DND-41 (cell line): ENCODE results near the gene SYNE1.

ENCODE experiments used
- ATAC-seq: fragments of 200-7000 bp; cut with Tn5 transposase; 3 replicates; pipeline ENCODE4 v1.9.1; 2021; ENCODE audit warnings: low read depth; ENCODE audit not compliant: insufficient read depth
- DNase-seq: peaks from one replicate; pipeline ENCODE4 v3.0.0-alpha.2; 2020
- H2AFZ ChIP-seq: 2 replicates; pipeline ENCODE4 v1.6.0; 2012; ENCODE audit warnings: low read depth, low read length
- H3K27ac ChIP-seq: 2 replicates; pipeline ENCODE4 v1.5.1; 2012; ENCODE audit warnings: low read length, inconsistent platforms
- H3K27me3 ChIP-seq: fragments of 200-600 bp; sonication (generic); 2 replicates; pipeline ENCODE4 v1.6.0; 2012; ENCODE audit warnings: low read length, mild to moderate bottlenecking, inconsistent platforms; ENCODE audit not compliant: insufficient read depth, poor library complexity
- H3K36me3 ChIP-seq: 2 replicates; pipeline ENCODE4 v1.5.1; 2012; ENCODE audit warnings: low read length, inconsistent platforms; ENCODE audit not compliant: insufficient read depth
- H3K4me1 ChIP-seq: 2 replicates; pipeline ENCODE4 v1.5.1; 2012; ENCODE audit warnings: mild to moderate bottlenecking, low read length; ENCODE audit not compliant: insufficient read depth
- H3K4me2 ChIP-seq: 2 replicates; pipeline ENCODE4 v1.6.0; 2012; ENCODE audit warnings: mild to moderate bottlenecking, moderate library complexity, low read length, inconsistent platforms; ENCODE audit not compliant: insufficient read depth
- H3K4me3 ChIP-seq, 2 experiments: fragments of 200-600 bp in 1 of 2; shearing (Covaris generic) in 1 of 2; 2 replicates each; pipeline ENCODE4 v1.5.1; 2012 to 2016; ENCODE audit warnings: inconsistent platforms in 2 of 2, low read length in 2 of 2, mild to moderate bottlenecking in 2 of 2, low read depth in 1 of 2, moderate library complexity in 1 of 2
- H3K79me2 ChIP-seq: 2 replicates; pipeline ENCODE4 v1.6.0; 2012; ENCODE audit warnings: low read length, inconsistent platforms; ENCODE audit not compliant: insufficient read depth
- H3K9ac ChIP-seq: 2 replicates; pipeline ENCODE4 v1.6.0; 2012; ENCODE audit warnings: low read depth, mild to moderate bottlenecking, inconsistent platforms, low read length, moderate library complexity
- H3K9me3 ChIP-seq: 2 replicates; pipeline ENCODE4 v1.5.1; 2012; ENCODE audit warnings: low read length, moderate library complexity, mild to moderate bottlenecking, inconsistent platforms; ENCODE audit not compliant: insufficient read depth, severe bottlenecking
- H4K20me1 ChIP-seq: 2 replicates; pipeline ENCODE4 v1.6.0; 2012; ENCODE audit warnings: low read length; ENCODE audit not compliant: insufficient read depth
- EZH2 ChIP-seq: IDR thresholded peaks from 3 replicates; pipeline ENCODE4 v1.6.1; 2012; ENCODE audit warnings: borderline replicate concordance, low read depth, mild to moderate bottlenecking, moderate library complexity, low read length, inconsistent platforms; ENCODE audit not compliant: severe bottlenecking
- TF ChIP-seq, protein P1 (sequence below): IDR thresholded peaks from 2 replicates; pipeline ENCODE4 v1.5.1; 2012; ENCODE audit warnings: borderline replicate concordance, low read length, moderate library complexity, mild to moderate bottlenecking; ENCODE audit not compliant: poor library complexity, severe bottlenecking; ENCODE audit errors: extremely low read depth

Gene SYNE1

DNA sequence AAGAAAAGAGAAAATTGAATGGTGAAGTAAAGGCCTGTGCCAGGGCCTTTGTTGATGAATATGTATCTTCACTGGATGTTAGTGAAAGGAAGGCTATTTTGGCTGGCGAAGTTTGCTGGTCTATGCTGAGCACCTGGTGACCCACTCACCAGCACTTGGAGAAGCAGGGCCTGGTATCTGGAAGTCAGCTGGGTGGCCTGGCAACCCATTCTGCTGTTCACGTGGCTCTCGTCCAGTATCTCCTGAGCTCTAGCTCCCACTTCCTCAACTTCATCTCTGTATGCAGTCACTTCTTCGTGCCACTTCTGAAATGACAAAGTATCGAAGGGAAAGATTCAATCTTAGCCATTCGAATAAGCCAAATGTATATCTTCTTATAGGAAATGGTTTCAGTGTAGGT lies 283.7 kb downstream of the SYNE1 start:
- H3K27me3 ChIP-seq = peaks cover 4% of the 10 kb centered on the region
- no peaks in the 10 kb centered on the region for H3K79me2 ChIP-seq
- no peaks in the 10 kb centered on the region for H3K36me3 ChIP-seq
- H3K27ac ChIP-seq = no peak overlapping the region
- H2AFZ ChIP-seq = no peak overlapping the region
- TF ChIP-seq, protein P1, sequence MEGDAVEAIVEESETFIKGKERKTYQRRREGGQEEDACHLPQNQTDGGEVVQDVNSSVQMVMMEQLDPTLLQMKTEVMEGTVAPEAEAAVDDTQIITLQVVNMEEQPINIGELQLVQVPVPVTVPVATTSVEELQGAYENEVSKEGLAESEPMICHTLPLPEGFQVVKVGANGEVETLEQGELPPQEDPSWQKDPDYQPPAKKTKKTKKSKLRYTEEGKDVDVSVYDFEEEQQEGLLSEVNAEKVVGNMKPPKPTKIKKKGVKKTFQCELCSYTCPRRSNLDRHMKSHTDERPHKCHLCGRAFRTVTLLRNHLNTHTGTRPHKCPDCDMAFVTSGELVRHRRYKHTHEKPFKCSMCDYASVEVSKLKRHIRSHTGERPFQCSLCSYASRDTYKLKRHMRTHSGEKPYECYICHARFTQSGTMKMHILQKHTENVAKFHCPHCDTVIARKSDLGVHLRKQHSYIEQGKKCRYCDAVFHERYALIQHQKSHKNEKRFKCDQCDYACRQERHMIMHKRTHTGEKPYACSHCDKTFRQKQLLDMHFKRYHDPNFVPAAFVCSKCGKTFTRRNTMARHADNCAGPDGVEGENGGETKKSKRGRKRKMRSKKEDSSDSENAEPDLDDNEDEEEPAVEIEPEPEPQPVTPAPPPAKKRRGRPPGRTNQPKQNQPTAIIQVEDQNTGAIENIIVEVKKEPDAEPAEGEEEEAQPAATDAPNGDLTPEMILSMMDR = no peak
- no peak for TF ChIP-seq EZH2
- H3K9ac ChIP-seq = no peak overlapping the region
- H3K4me1 ChIP-seq = no peaks in the 10 kb centered on the region
- no peak overlapping the region for H3K4me3 ChIP-seq
- no peaks in the 10 kb centered on the region for H3K9me3 ChIP-seq
- ATAC-seq (no peak), DNase-seq (no peak)
- H3K4me2 ChIP-seq = no peak overlapping the region
- no peaks in the 10 kb centered on the region for H4K20me1 ChIP-seq

DNA sequence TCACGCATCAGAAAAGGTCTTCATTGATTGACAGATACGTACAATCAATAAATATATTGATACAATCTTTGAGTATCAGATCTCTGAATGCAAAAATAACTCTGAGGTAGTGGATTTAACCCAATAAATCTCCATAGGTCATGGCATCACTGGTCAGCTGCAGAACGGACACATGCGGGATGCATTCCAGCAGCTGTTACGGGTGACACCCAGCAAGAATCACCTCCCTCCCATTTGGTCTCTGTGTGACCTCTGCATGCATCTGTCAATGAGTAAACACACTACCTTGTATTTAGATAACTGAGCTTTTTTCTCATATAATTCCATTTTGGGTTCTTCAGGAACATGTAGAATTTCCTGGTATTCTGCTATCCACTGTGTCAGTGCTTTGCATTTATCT lies 285.4 kb downstream of the SYNE1 start:
- Histone ChIP-seq H3K4me3 (no peak overlapping the region), H3K27ac (no peak overlapping the region), H2AFZ (no peak overlapping the region), H3K9me3 (no peaks in the 10 kb centered on the region), H3K27me3 (peaks cover 4% of the 10 kb centered on the region), H3K9ac (no peak overlapping the region), H3K79me2 (no peaks in the 10 kb centered on the region), H4K20me1 (no peaks in the 10 kb centered on the region), H3K36me3 (no peaks in the 10 kb centered on the region), H3K4me1 (no peaks in the 10 kb centered on the region), H3K4me2 (no peak overlapping the region)
- DNase-seq = no peak
- no peak for ATAC-seq
- no peak for TF ChIP-seq EZH2
- TF ChIP-seq, protein P1 = no peak

DNA sequence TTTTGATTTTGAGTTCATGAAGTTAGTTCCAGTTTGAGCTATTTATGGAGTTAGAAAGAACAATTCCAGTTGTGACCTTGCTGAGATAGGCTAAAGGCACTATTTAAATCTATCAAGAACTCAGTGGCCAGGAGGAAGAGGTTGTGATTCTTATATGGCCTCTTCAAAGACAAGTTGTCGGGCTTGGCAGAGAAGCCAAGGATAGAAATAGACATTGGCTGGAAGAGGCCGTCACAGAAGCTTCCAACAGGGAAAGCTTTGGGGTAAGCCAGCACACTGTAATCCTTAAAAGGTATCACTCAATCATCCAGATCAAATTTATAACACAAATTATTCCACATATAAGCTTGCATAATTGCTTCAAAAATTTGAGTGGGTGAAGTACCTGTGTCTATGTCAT lies 286.1 kb downstream of the SYNE1 start:
- Histone ChIP-seq H3K4me3 (no peak overlapping the region), H3K9ac (no peak overlapping the region), H4K20me1 (no peaks in the 10 kb centered on the region), H3K27ac (no peak overlapping the region), H3K4me2 (no peak overlapping the region), H3K9me3 (no peaks in the 10 kb centered on the region), H3K27me3 (peaks cover 4% of the 10 kb centered on the region), H3K36me3 (no peaks in the 10 kb centered on the region), H2AFZ (no peak overlapping the region), H3K79me2 (no peaks in the 10 kb centered on the region), H3K4me1 (no peaks in the 10 kb centered on the region)
- ATAC-seq = no peak
- TF ChIP-seq EZH2 = no peak
- TF ChIP-seq, protein P1 = no peak
- DNase-seq = no peak

DNA sequence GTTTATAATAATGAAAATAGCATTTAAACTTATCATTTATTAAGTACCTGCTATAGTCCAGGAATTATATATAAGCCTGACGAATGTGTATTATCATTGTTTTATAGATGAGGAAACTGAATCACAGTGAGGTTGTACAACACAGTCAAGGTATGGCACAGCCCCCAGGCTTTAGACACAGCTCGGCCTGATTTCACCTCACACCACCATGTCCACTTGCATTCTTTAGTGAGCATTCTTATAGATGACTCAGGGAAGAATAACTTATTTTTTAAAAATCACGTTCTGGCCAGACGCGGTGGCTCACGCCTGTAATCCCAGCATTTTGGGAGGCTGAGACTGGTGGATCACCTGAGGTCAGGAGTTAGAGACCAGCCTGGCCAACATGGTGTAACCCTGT lies 289.0 kb downstream of the SYNE1 start:
- Histone ChIP-seq H3K4me1 (no peaks in the 10 kb centered on the region), H3K27me3 (no peaks in the 10 kb centered on the region), H3K4me2 (no peak overlapping the region), H3K36me3 (no peaks in the 10 kb centered on the region), H3K27ac (no peak overlapping the region), H3K9ac (no peak overlapping the region), H3K4me3 (no peak overlapping the region), H3K79me2 (no peaks in the 10 kb centered on the region), H4K20me1 (no peaks in the 10 kb centered on the region), H2AFZ (no peak overlapping the region), H3K9me3 (no peaks in the 10 kb centered on the region)
- no peak for DNase-seq
- ATAC-seq = no peak
- TF ChIP-seq EZH2 = no peak
- TF ChIP-seq, protein P1 = no peak
